SH-SY5Y (cell line): ENCODE measurements around the gene ARFGEF3.

ENCODE experiments used
- GATA2 ChIP-seq: IDR thresholded peaks from 2 replicates; pipeline ENCODE4 v1.6.1; 2011; ENCODE audit warnings: mild to moderate bottlenecking, low read depth, low read length
- GATA3 ChIP-seq: IDR thresholded peaks from 2 replicates; pipeline ENCODE4 v1.6.1; 2011; ENCODE audit warnings: low read depth, mild to moderate bottlenecking, low read length, moderate library complexity

DNA sequence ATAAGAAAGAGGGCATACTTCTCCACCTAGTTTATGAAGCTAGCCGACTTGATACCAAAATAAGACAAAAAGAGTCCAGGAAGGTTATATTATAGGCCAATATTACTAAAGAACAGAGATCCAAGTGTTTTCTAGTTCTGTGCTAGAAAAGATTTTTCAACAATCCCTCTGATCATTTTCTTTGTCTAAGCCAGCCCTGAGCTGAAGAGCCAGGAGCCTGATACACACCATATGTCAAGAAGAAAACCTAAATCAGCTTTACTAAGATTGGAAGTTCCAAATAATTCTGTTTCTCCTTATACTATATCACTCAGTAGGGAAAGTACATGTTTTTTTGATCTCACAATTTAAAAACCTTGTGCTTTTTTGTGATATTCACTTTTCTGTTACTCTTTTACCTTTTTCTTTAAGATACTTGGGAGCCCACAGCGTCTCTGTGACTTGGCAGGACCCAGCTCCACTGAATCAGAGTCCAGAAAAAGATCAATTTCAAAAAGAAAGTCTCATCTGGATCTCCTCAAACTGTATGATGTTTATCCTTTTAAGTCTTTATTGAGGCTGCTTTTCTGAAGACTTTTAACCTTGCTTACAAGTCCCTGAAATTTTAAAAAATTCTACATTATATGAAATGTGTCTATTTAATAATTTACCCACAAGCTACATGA lies 99.5 kb downstream of the ARFGEF3 start:
- TF ChIP-seq GATA3, result no peak
- no peak for TF ChIP-seq GATA2
